Immature natural killer cell (primary cell): ENCODE results near the gene C3orf49. TPM values are rescaled to one million over a fixed set of nuclear protein-coding genes. Genes with fewer than 3 reads are reported as not detected.

ENCODE experiments used
- DNase-seq, 3 donors: peaks; one replicate each; pipeline ENCODE4 v3.0.0; 2022; ENCODE audit warnings: mixed read lengths in 1 of 3
- H3K27ac Mint-ChIP-seq, 6 donors: one replicate each; pipeline ENCODE4 v1.8.0; 2020; ENCODE audit warnings: mixed read lengths in 6 of 6, mild to moderate bottlenecking in 5 of 6, inconsistent platforms in 4 of 6, moderate library complexity in 3 of 6
- H3K27me3 Mint-ChIP-seq, 3 donors: one replicate each; pipeline ENCODE4 v1.8.0; 2020 to 2021; ENCODE audit warnings: low read depth in 3 of 3, mild to moderate bottlenecking in 3 of 3, mixed read lengths in 3 of 3, moderate library complexity in 3 of 3, inconsistent platforms in 1 of 3
- H3K36me3 Mint-ChIP-seq, 3 donors: one replicate each; pipeline ENCODE4 v1.8.0; 2020; ENCODE audit warnings: mixed read lengths in 3 of 3, inconsistent platforms in 2 of 3, mild to moderate bottlenecking in 2 of 3
- H3K4me1 Mint-ChIP-seq, 2 donors: one replicate each; pipeline ENCODE4 v1.8.0; 2020; ENCODE audit warnings: inconsistent platforms in 2 of 2, mild to moderate bottlenecking in 2 of 2, mixed read lengths in 2 of 2, moderate library complexity in 1 of 2
- H3K4me3 Mint-ChIP-seq, 5 donors: one replicate each; pipeline ENCODE4 v1.8.0; 2020; ENCODE audit warnings: mild to moderate bottlenecking in 5 of 5, mixed read lengths in 5 of 5, inconsistent platforms in 3 of 5, moderate library complexity in 3 of 5
- H3K9me3 Mint-ChIP-seq, 6 donors: one replicate each; pipeline ENCODE4 v1.8.0; 2020; ENCODE audit warnings: mild to moderate bottlenecking in 6 of 6, mixed read lengths in 6 of 6, inconsistent platforms in 4 of 6, moderate library complexity in 3 of 6
- polyA plus RNA-seq, 3 donors: library from polyadenylated mRNA; unstranded; fragments of 300-500 nt; fragmentation: Illumina TruSeq; gene quantifications; one replicate each; pipeline ENCODE4 v1.2.3, GENCODE V29; 2021

Gene C3orf49
- polyA plus RNA-seq, 3 donors from 2014 or later = not detected

- DNase-seq = no peak
- peaks cover 62 to 88% of the 10 kb centered on the region in 2 donors for H3K4me1 Mint-ChIP-seq
These were observed 58.8 kb downstream of the C3orf49 start for GRCh38 chr3:63877737-63878393.

GRCh38 chr3:63878394-63879060, 59.4 kb downstream of the C3orf49 start:
- peaks cover 0 to 4% (median 0%) of the 10 kb centered on the region in 3 donors for H3K36me3 Mint-ChIP-seq
- H3K4me3 Mint-ChIP-seq = no peak overlapping the region
- H3K9me3 Mint-ChIP-seq = no peaks in the 10 kb centered on the region
- H3K27ac Mint-ChIP-seq = peak overlapping the region; percentile 1 to 67 (median 24)
- peaks cover 61 to 88% of the 10 kb centered on the region in 2 donors for H3K4me1 Mint-ChIP-seq
- peaks cover 0 to 2% (median 0%) of the 10 kb centered on the region in 3 donors for H3K27me3 Mint-ChIP-seq
- no peak for DNase-seq

More at GRCh38 chr3:63877737-63878393, 58.8 kb downstream of the C3orf49 start:
- Mint-ChIP-seq H3K27ac (peak overlapping the region; percentile 1 to 66 (median 26)), H3K4me3 (no peak overlapping the region), H3K27me3 (peaks cover 0 to 2% (median 0%) of the 10 kb centered on the region in 3 donors), H3K36me3 (peaks cover 0 to 4% (median 0%) of the 10 kb centered on the region in 3 donors), H3K9me3 (no peaks in the 10 kb centered on the region)

- H3K27ac Mint-ChIP-seq = peak overlapping the region in 3 of 6 donors; percentile 9 to 55 (median 36)
- H3K4me3 Mint-ChIP-seq = no peak overlapping the region
These were observed 61.6 kb downstream of the C3orf49 start for GRCh38 chr3:63880653-63881052.

GRCh38 chr3:63886858-63887257, 67.8 kb downstream of the C3orf49 start:
- Mint-ChIP-seq H3K27me3 (no peaks in the 10 kb centered on the region), H3K4me3 (no peak overlapping the region), H3K27ac (peak overlapping the region in 4 of 6 donors; percentile 23 to 77 (median 44)), H3K4me1 (peaks cover 25 to 68% of the 10 kb centered on the region in 2 donors), H3K9me3 (no peaks in the 10 kb centered on the region), H3K36me3 (peaks cover 0 to 4% (median 0%) of the 10 kb centered on the region in 3 donors)
- no peak for DNase-seq

More at GRCh38 chr3:63880653-63881052, 61.6 kb downstream of the C3orf49 start:
- peaks cover 52 to 87% of the 10 kb centered on the region in 2 donors for H3K4me1 Mint-ChIP-seq
- peaks cover 0 to 2% (median 0%) of the 10 kb centered on the region in 3 donors for H3K27me3 Mint-ChIP-seq
- no peaks in the 10 kb centered on the region for H3K9me3 Mint-ChIP-seq
- H3K36me3 Mint-ChIP-seq = peaks cover 0 to under 1% (median 0%) of the 10 kb centered on the region in 3 donors
- no peak for DNase-seq

DNA sequence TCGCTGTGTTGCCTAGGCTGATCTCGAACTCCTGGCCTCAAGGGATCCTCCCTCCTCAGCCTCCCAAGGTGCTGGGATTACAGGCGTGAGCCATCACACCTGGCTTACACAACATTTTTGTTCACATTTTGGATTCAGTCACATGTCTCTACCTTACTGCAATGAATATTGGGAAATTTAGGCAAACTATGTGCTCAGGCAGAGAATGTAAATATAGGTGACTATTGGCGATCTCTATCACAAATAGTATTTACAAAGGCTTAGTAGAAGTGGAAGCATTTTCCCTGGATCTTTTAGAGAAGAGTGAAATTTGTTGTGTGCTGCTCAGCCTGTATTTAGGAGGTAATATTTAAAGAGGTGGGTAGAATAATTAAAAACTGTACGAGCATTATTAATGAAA, 72.4 kb downstream of the C3orf49 start:
- no peak for DNase-seq
- H3K27ac Mint-ChIP-seq = no peak overlapping the region
- H3K36me3 Mint-ChIP-seq = peaks cover 0 to 4% (median 0%) of the 10 kb centered on the region in 3 donors
- H3K27me3 Mint-ChIP-seq = peaks cover 0 to 2% (median 0%) of the 10 kb centered on the region in 3 donors
- H3K4me1 Mint-ChIP-seq = peaks cover 29 to 56% of the 10 kb centered on the region in 2 donors
- no peak overlapping the region for H3K4me3 Mint-ChIP-seq
- H3K9me3 Mint-ChIP-seq = no peaks in the 10 kb centered on the region

DNA sequence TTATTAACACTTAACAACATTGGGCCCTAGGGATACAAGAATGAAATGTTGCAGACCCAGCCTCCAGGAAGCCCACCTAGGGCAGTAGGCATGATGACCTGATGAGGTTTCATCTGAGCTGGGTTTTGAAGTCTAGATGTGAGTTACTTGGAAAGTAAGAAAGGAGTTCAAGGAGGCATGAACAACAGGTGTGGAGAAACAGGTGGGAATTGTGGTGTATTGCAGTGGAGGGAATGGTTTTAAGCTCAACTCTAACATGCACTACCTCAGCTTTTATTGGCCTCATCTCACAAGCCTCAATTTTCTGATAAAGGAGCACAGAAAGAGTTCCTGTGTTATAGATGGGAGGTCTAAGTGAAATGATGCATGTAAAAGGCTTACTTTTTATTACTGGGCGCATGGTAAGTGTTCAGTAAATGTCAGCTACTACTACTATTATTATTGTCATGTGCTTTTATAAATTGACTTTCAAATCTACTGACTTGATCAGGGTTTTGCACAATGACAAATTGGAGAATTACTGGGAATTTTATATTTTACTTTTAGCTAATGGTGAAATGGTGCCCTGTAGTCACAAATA, 73.8 kb downstream of the C3orf49 start:
- Mint-ChIP-seq H3K27me3 (peaks cover 0 to 2% (median 0%) of the 10 kb centered on the region in 3 donors), H3K9me3 (no peaks in the 10 kb centered on the region), H3K36me3 (peaks cover 0 to 4% (median 0%) of the 10 kb centered on the region in 3 donors), H3K4me1 (peaks cover 23 to 59% of the 10 kb centered on the region in 2 donors), H3K4me3 (no peak overlapping the region), H3K27ac (peak overlapping the region in 1 of 6 donors; percentile 83)
- no peak for DNase-seq

- Mint-ChIP-seq H3K9me3 (no peaks in the 10 kb centered on the region), H3K4me1 (peaks cover 23 to 45% of the 10 kb centered on the region in 2 donors), H3K27ac (peak overlapping the region in 1 of 6 donors; percentile 19), H3K27me3 (peaks cover 0 to 2% (median 0%) of the 10 kb centered on the region in 3 donors), H3K4me3 (no peak overlapping the region), H3K36me3 (peaks cover 4 to 18% (median 4%) of the 10 kb centered on the region in 3 donors)
- DNase-seq = no peak
These were observed 76.5 kb downstream of the C3orf49 start for GRCh38 chr3:63895422-63896189.

DNA sequence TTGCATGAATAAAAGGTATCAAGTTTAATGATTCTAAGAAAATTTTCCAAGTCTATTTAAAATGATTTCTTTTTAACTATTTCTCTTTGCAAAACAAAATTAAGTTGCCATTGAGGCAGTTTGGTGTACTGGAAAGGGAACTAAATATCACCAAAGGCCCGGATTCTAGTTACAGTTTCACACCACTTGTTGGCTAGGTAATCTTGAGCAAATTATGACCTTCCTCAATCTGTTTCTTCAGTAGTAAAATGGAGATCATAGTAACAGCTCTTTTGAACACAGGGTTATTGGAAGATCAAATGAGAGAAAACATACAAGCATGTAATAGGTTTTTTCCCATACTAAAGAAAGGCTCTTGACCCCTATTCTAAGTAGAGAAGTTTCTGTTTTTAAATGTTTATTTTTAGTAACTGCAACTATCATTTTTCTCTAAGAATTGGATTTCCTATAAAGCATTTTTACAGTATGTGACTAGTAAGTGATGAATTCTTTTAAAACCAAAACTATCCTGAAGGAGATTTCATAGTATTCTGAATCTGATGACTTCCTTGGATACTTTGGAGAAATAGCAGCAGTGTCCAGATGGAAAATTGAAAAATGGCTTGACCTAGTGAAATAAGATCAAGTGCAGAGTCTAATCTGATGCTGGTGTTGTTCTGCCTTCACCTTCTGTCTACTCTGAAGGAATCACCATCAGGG, 77.4 kb downstream of the C3orf49 start:
- H3K27ac Mint-ChIP-seq = peak overlapping the region in 2 of 6 donors; percentile 32 to 46
- peaks cover 23 to 45% of the 10 kb centered on the region in 2 donors for H3K4me1 Mint-ChIP-seq

More for the DNA sequence above, 77.4 kb downstream of the C3orf49 start:
- no peaks in the 10 kb centered on the region for H3K9me3 Mint-ChIP-seq
- no peak overlapping the region for H3K4me3 Mint-ChIP-seq
- H3K36me3 Mint-ChIP-seq = peaks cover 5 to 17% (median 8%) of the 10 kb centered on the region in 3 donors
- peaks cover 0 to 2% (median 0%) of the 10 kb centered on the region in 3 donors for H3K27me3 Mint-ChIP-seq
- no peak for DNase-seq

Other genes starting within 250 kb of the C3orf49 start
- not detected for gene SNTN, start 166.6 kb upstream of the C3orf49 start, polyA plus RNA-seq
- 100 to 1,000 TPM in 1 of 3 donors, 10 to 100 TPM in 2; 92.0 to 133 (median 98.0) TPM for gene THOC7, start 44.5 kb downstream of the C3orf49 start, polyA plus RNA-seq
- 10 to 100 TPM in 1 of 3 donors, 1 to 10 TPM in 2; 5.5 to 11.3 (median 6.0) TPM for gene ATXN7, start 44.6 kb downstream of the C3orf49 start, polyA plus RNA-seq
- gene SCAANT1, start 93.1 kb downstream of the C3orf49 start, polyA plus RNA-seq = 1 to 10 TPM in 1 of 3 donors, not detected in 2; 6.3 TPM
- 100 to 1,000 TPM in 2 of 3 donors, 10 to 100 TPM in 1; 92.3 to 161 (median 124) TPM for gene PSMD6, start 204.2 kb downstream of the C3orf49 start, polyA plus RNA-seq